Upper lobe of left lung (tissue), 6 donors: ENCODE results near the gene SDHA. TPM values are rescaled to one million over a fixed set of nuclear protein-coding genes. Genes with fewer than 3 reads are reported as not detected.

Experiments
- ATAC-seq, 2 donors: fragments of 200-7000 bp; cut with Tn5 transposase; one replicate each; pipeline ENCODE4 v1.9.1; 2022; ENCODE audit warnings: mild to moderate bottlenecking in 2 of 2, moderate library complexity in 2 of 2; ENCODE audit not compliant: low FRiP score in 2 of 2
- DNase-seq, 2 donors: peaks; one replicate each; pipeline ENCODE4 v3.0.0-alpha.2; 2019 to 2020
- H3K27ac ChIP-seq, 4 donors: fragments of 200-600 bp; sonication (generic); one replicate each; pipeline ENCODE4 v1.5.1; 2016 to 2019
- H3K27me3 ChIP-seq, 4 donors: fragments of 200-600 bp; sonication (generic); one replicate each; pipeline ENCODE4 v1.5.1; 2017 to 2019
- H3K36me3 ChIP-seq, 4 donors: fragments of 200-600 bp; sonication (generic); one replicate each; pipeline ENCODE4 v1.5.1; 2016 to 2019
- H3K4me1 ChIP-seq, 4 donors: fragments of 200-600 bp; sonication (generic); one replicate each; pipeline ENCODE4 v1.5.1; 2018 to 2019
- H3K4me3 ChIP-seq, 4 donors: fragments of 200-600 bp; sonication (generic); one replicate each; pipeline ENCODE4 v1.5.1; 2017 to 2019; ENCODE audit warnings: mild to moderate bottlenecking in 2 of 4, moderate library complexity in 1 of 4
- H3K9me3 ChIP-seq, 4 donors: fragments of 200-600 bp; sonication (generic); one replicate each; pipeline ENCODE4 v1.5.1; 2018 to 2019
- CTCF ChIP-seq, 6 experiments: fragments of 450-650 bp in 4 of 6; fragments of 200-600 bp in 2 of 6; sonication (generic) in 2 of 6; IDR thresholded peaks; one replicate each; pipeline ENCODE4 v1.5.1; 2016 to 2019; ENCODE audit warnings: antibody characterized with exemption in 6 of 6
- EP300 ChIP-seq, 4 donors: sonication (generic); formaldehyde crosslinking; IDR thresholded peaks; one replicate each; pipeline ENCODE4 v1.5.1; 2017; ENCODE audit warnings: antibody characterized with exemption in 4 of 4, control low read depth in 2 of 4
- POLR2A ChIP-seq, 4 donors: fragments of 450-650 bp; IDR thresholded peaks; one replicate each; pipeline ENCODE4 v1.5.1; 2016 to 2017; ENCODE audit warnings: antibody characterized with exemption in 4 of 4, mild to moderate bottlenecking in 2 of 4
- POLR2AphosphoS5 ChIP-seq, 2 donors: sonication (generic); formaldehyde crosslinking; IDR thresholded peaks; one replicate each; pipeline ENCODE4 v1.5.1; 2017; ENCODE audit warnings: antibody characterized with exemption in 2 of 2
- WGBS, 2 donors: methylation state at CpG; one replicate each; pipeline ENCODE4 v1.1.5; 2017 to 2018; 5-methylcytosine and 5-hydroxymethylcytosine counted together
- total RNA-seq, 6 donors: library from RNA; depleted of rRNA in 4 of 6; stranded (reverse); fragments of >200 nt in 4 of 6; gene quantifications; one replicate each; pipeline versions ENCODE4 v1.1.0 to v1.2.1, GENCODE V29; 2016 to 2021
- donor health status: DM: no; HTN: no; CAD: no; lungs with moderate emphysema.
- donor health status: DM: no; HTN: yes; CAD: no; lungs with severe emphysema.

SDHA gene
- total RNA-seq, 6 donors from 2014 or later: 64.0 to 123 (median 95.1) TPM

- no peak overlapping the region for H3K27ac ChIP-seq
- 86 to 95% methylated on average over 17 to 19 of the region's 23 CpGs for WGBS, 2 donors
- H3K36me3 ChIP-seq: peaks cover 3 to 23% (median 13%) of the 10 kb centered on the region in 4 donors
- no peak for DNase-seq
- H3K27me3 ChIP-seq: no peaks in the 10 kb centered on the region
- no peak for TF ChIP-seq POLR2A (IDR thresholded peaks at IDR 0.05)
- TF ChIP-seq EP300 (IDR thresholded peaks at IDR 0.05): no peak
- no peak for TF ChIP-seq POLR2AphosphoS5 (IDR thresholded peaks at IDR 0.05)
- no peak for TF ChIP-seq CTCF (IDR thresholded peaks at IDR 0.05)
- ATAC-seq: no peak
- H3K9me3 ChIP-seq: no peaks in the 10 kb centered on the region
- no peaks in the 10 kb centered on the region for H3K4me1 ChIP-seq
- H3K4me3 ChIP-seq: no peak overlapping the region
These were observed 18.0 kb upstream of the SDHA start for GRCh38 chr5:199950-200645.

- H3K36me3 ChIP-seq: peaks cover 5 to 31% (median 19%) of the 10 kb centered on the region in 4 donors
- no peak overlapping the region for H3K4me3 ChIP-seq
- H3K9me3 ChIP-seq: no peaks in the 10 kb centered on the region
- no peak overlapping the region for H3K27ac ChIP-seq
- ATAC-seq: no peak
- 54 to 78% methylated on average over 3 of the region's 4 CpGs for WGBS, 2 donors
- H3K27me3 ChIP-seq: no peaks in the 10 kb centered on the region
- TF ChIP-seq POLR2AphosphoS5 (IDR thresholded peaks at IDR 0.05) (no peak), POLR2A (IDR thresholded peaks at IDR 0.05) (no peak), EP300 (IDR thresholded peaks at IDR 0.05) (no peak), CTCF (IDR thresholded peaks at IDR 0.05) (no peak)
- no peaks in the 10 kb centered on the region for H3K4me1 ChIP-seq
- no peak for DNase-seq
These were observed 17.1 kb upstream of the SDHA start for GRCh38 chr5:200985-201384.

- DNase-seq (no peak), ATAC-seq (no peak)
- no peak for TF ChIP-seq CTCF (IDR thresholded peaks at IDR 0.05)
- TF ChIP-seq EP300 (IDR thresholded peaks at IDR 0.05): no peak
- no peak for TF ChIP-seq POLR2AphosphoS5 (IDR thresholded peaks at IDR 0.05)
- no peak for TF ChIP-seq POLR2A (IDR thresholded peaks at IDR 0.05)
- Histone ChIP-seq H3K27ac (no peak overlapping the region), H3K4me3 (no peak overlapping the region), H3K27me3 (no peaks in the 10 kb centered on the region), H3K36me3 (peaks cover 5 to 36% (median 22%) of the 10 kb centered on the region in 4 donors), H3K4me1 (no peaks in the 10 kb centered on the region), H3K9me3 (no peaks in the 10 kb centered on the region)
- WGBS, 2 donors: 94 to 95% methylated on average over 8 of the region's 8 CpGs
These were observed 16.4 kb upstream of the SDHA start for GRCh38 chr5:201672-202071.

GRCh38 chr5:203246-203930, 14.7 kb upstream of the SDHA start:
- 93 to 96% methylated on average over 26 of the region's 26 CpGs for WGBS, 2 donors
- H3K27ac ChIP-seq: no peak overlapping the region
- no peak for DNase-seq
- H3K4me3 ChIP-seq: no peak overlapping the region
- H3K36me3 ChIP-seq: peaks cover 5 to 41% (median 22%) of the 10 kb centered on the region in 4 donors
- H3K9me3 ChIP-seq: no peaks in the 10 kb centered on the region
- H3K27me3 ChIP-seq: no peaks in the 10 kb centered on the region
- no peak for ATAC-seq
- TF ChIP-seq EP300 (IDR thresholded peaks at IDR 0.05) (no peak), POLR2AphosphoS5 (IDR thresholded peaks at IDR 0.05) (no peak), CTCF (IDR thresholded peaks at IDR 0.05) (no peak), POLR2A (IDR thresholded peaks at IDR 0.05) (no peak)
- H3K4me1 ChIP-seq: no peaks in the 10 kb centered on the region
